OCI-LY3 (cell line): Measurements from ENCODE around the gene NR2E1.

Experiments used
- H2AFZ ChIP-seq: fragments of 200-600, 300-600 bp; shearing (Covaris generic); 2 replicates; pipeline ENCODE4 v1.6.0; 2014; ENCODE audit warnings: antibody characterized with exemption, low read depth, low read length
- H3K27ac ChIP-seq: fragments of 200-600, 300-600 bp; sonication (generic); 2 replicates; pipeline ENCODE4 v1.5.1; 2014; ENCODE audit warnings: mild to moderate bottlenecking, low read length, moderate library complexity, mixed read lengths
- H3K27me3 ChIP-seq: fragments of 200-600, 300-600 bp; sonication (generic); 2 replicates; pipeline ENCODE4 v1.6.1; 2014; ENCODE audit warnings: low read depth, low read length, mixed read lengths
- H3K36me3 ChIP-seq: fragments of 200-600, 300-600 bp; sonication (generic); replicated peaks from 2 replicates; pipeline ENCODE3; 2014; ENCODE audit warnings: low read depth, low read length, mixed read lengths
- H3K4me1 ChIP-seq: fragments of 300-600, 200-600 bp; sonication (generic); 2 replicates; pipeline ENCODE4 v1.6.1; 2014; ENCODE audit warnings: low read length, mixed read lengths
- H3K4me2 ChIP-seq: fragments of 200-600, 300-600 bp; sonication (generic); 2 replicates; pipeline ENCODE4 v1.6.1; 2014; ENCODE audit warnings: low read length, mixed read lengths
- H3K4me3 ChIP-seq: fragments of 300-600, 200-600 bp; sonication (generic); 2 replicates; pipeline ENCODE4 v1.5.1; 2014; ENCODE audit warnings: antibody characterized with exemption, mild to moderate bottlenecking, low read length, moderate library complexity
- H3K79me2 ChIP-seq: fragments of 300-600, 200-600 bp; shearing (Covaris generic); 2 replicates; pipeline ENCODE4 v1.6.1; 2014; ENCODE audit warnings: mild to moderate bottlenecking, low read length, mixed read lengths
- H3K9ac ChIP-seq: fragments of 300-600, 200-600 bp; shearing (Covaris generic); 2 replicates; pipeline ENCODE4 v1.6.0; 2014; ENCODE audit warnings: mild to moderate bottlenecking, low read length, moderate library complexity
- H3K9me3 ChIP-seq: fragments of 200-600, 300-600 bp; shearing (Covaris generic); 2 replicates; pipeline ENCODE4 v1.6.1; 2014; ENCODE audit warnings: low read length, mixed read lengths; ENCODE audit not compliant: insufficient read depth
- H4K20me1 ChIP-seq: fragments of 200-600, 300-600 bp; sonication (generic); 2 replicates; pipeline ENCODE4 v1.6.1; 2016; ENCODE audit warnings: low read length, mixed read lengths; ENCODE audit not compliant: insufficient read depth
- EZH2phosphoT487 ChIP-seq: fragments of 200-600 bp; shearing (Covaris generic); IDR thresholded peaks from 2 replicates; pipeline ENCODE4 v1.6.1; 2018; ENCODE audit warnings: antibody characterized with exemption, mixed run types, low read depth
- TF ChIP-seq, protein P1 (sequence below): fragments of 200-600, 300-600 bp; sonication (generic); IDR thresholded peaks from 2 replicates; pipeline ENCODE4 v1.5.1; 2014; ENCODE audit warnings: antibody characterized with exemption, low read length, low read depth

The NR2E1 gene

GRCh38 chr6:108186226-108186625 lies 20.4 kb downstream of the NR2E1 start:
- Histone ChIP-seq H3K4me2 (no peak overlapping the region), H3K4me3 (no peak overlapping the region), H3K27me3 (peaks cover 4% of the 10 kb centered on the region; the same call in 1 of the 2 replicates), H3K27ac (no peak overlapping the region), H3K36me3 (no peaks in the 10 kb centered on the region), H3K9me3 (no peaks in the 10 kb centered on the region), H3K9ac (no peak overlapping the region), H2AFZ (no peak overlapping the region), H4K20me1 (no peaks in the 10 kb centered on the region), H3K79me2 (no peaks in the 10 kb centered on the region), H3K4me1 (peaks cover 10% of the 10 kb centered on the region)
- no peak for TF ChIP-seq EZH2phosphoT487
- TF ChIP-seq, protein P1, sequence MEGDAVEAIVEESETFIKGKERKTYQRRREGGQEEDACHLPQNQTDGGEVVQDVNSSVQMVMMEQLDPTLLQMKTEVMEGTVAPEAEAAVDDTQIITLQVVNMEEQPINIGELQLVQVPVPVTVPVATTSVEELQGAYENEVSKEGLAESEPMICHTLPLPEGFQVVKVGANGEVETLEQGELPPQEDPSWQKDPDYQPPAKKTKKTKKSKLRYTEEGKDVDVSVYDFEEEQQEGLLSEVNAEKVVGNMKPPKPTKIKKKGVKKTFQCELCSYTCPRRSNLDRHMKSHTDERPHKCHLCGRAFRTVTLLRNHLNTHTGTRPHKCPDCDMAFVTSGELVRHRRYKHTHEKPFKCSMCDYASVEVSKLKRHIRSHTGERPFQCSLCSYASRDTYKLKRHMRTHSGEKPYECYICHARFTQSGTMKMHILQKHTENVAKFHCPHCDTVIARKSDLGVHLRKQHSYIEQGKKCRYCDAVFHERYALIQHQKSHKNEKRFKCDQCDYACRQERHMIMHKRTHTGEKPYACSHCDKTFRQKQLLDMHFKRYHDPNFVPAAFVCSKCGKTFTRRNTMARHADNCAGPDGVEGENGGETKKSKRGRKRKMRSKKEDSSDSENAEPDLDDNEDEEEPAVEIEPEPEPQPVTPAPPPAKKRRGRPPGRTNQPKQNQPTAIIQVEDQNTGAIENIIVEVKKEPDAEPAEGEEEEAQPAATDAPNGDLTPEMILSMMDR, result no peak

GRCh38 chr6:108187519-108187918 lies 21.7 kb downstream of the NR2E1 start:
- TF ChIP-seq, protein P1, result no peak
- TF ChIP-seq EZH2phosphoT487, result no peak

DNA sequence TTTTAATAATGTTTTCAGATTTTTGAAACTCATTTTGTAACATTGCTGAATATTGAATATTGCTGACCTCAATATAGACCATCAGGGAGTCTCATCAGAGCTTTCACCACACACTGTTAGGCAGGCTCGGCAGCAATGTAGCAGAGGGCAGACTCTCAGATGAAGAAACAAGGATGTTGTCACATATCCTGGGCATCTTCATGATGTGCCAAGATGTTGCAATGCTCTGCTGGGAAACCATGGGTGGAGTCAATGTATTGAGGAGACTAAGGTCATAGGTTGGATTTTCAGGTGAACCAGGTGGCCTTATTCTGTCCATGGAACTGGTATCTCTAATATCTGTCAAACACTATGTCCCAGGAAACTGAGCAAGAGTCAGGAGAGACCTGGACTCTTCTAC lies 27.3 kb downstream of the NR2E1 start:
- Histone ChIP-seq H3K9ac (no peak overlapping the region), H4K20me1 (no peaks in the 10 kb centered on the region), H3K4me3 (no peak overlapping the region), H3K9me3 (no peaks in the 10 kb centered on the region), H3K36me3 (no peaks in the 10 kb centered on the region), H3K27me3 (peaks cover 4% of the 10 kb centered on the region; the same call in 1 of the 2 replicates), H3K4me2 (no peak overlapping the region), H3K4me1 (peaks cover under 1% of the 10 kb centered on the region; the same call in 1 of the 2 replicates), H2AFZ (no peak overlapping the region), H3K79me2 (no peaks in the 10 kb centered on the region), H3K27ac (no peak overlapping the region)
- TF ChIP-seq, protein P1, result no peak
- TF ChIP-seq EZH2phosphoT487, result no peak

More at GRCh38 chr6:108187519-108187918, 21.7 kb downstream of the NR2E1 start:
- Histone ChIP-seq H3K4me3 (no peak overlapping the region), H3K9me3 (no peaks in the 10 kb centered on the region), H3K4me2 (peak overlapping the region; percentile 34), H3K27ac (no peak overlapping the region), H4K20me1 (no peaks in the 10 kb centered on the region), H3K9ac (no peak overlapping the region), H2AFZ (no peak overlapping the region), H3K36me3 (no peaks in the 10 kb centered on the region), H3K27me3 (peaks cover 4% of the 10 kb centered on the region; the same call in 1 of the 2 replicates), H3K79me2 (no peaks in the 10 kb centered on the region), H3K4me1 (peaks cover 10% of the 10 kb centered on the region)

- Histone ChIP-seq H3K79me2 (no peaks in the 10 kb centered on the region), H3K9me3 (no peaks in the 10 kb centered on the region), H3K27ac (no peak overlapping the region), H4K20me1 (no peaks in the 10 kb centered on the region), H2AFZ (no peak overlapping the region), H3K4me1 (no peaks in the 10 kb centered on the region), H3K27me3 (peaks cover 3% of the 10 kb centered on the region; the same call in 1 of the 2 replicates), H3K4me3 (no peak overlapping the region), H3K4me2 (no peak overlapping the region), H3K9ac (no peak overlapping the region), H3K36me3 (no peaks in the 10 kb centered on the region)
- TF ChIP-seq, protein P1, result no peak
- no peak for TF ChIP-seq EZH2phosphoT487
These were observed 28.0 kb downstream of the NR2E1 start for GRCh38 chr6:108193835-108194234.
